Mammary epithelial cell (primary cell): ENCODE measurements around the gene MAP4K1.

Experiments
- CTCF ChIP-seq, 2 donors: IDR thresholded peaks in 1 of 2; conservative IDR thresholded peaks in 1 of 2; 2 replicates each; pipeline ENCODE4 v1.5.1; 2011 to 2012; ENCODE audit warnings: inconsistent platforms in 2 of 2, low read length in 2 of 2, mild to moderate bottlenecking in 2 of 2, control low read depth in 1 of 2, low read depth in 1 of 2; ENCODE audit not compliant: insufficient read depth in 1 of 2; ENCODE audit errors: extremely low read depth in 1 of 2
- EZH2 ChIP-seq: IDR thresholded peaks from 2 replicates; pipeline ENCODE4 v1.6.1; 2012; ENCODE audit warnings: low read length, inconsistent platforms, borderline replicate concordance

GRCh38 chr19:38614289-38614688 lies 3.5 kb downstream of the MAP4K1 start:
- TF ChIP-seq CTCF (conservative IDR thresholded peaks at IDR 0.05 in 1 of 2, IDR thresholded peaks at IDR 0.05 in 1 of 2; ENCODE audit: extremely low read depth in 1 of 2, insufficient read depth in 1 of 2, low read depth in 1 of 2, low read length in 2 of 2), result no peak
- TF ChIP-seq EZH2, result no peak
